HEK293 (cell line): ENCODE data around the gene GCNA.

Experiments used
- CTCF ChIA-PET: fragments of 350-600 bp; formaldehyde crosslinking; extraction: SDS; loops from one replicate; lab custom pipeline; 2021; ENCODE audit warnings: antibody characterized with exemption; lab: Yijun Ruan, JAX
- POLR2A ChIA-PET: fragments of 300-600 bp; formaldehyde crosslinking; extraction: SDS; loops from one replicate; lab custom pipeline; 2020; ENCODE audit warnings: antibody characterized with exemption, inconsistent platforms; lab: Yijun Ruan, JAX
- H3K27ac ChIP-seq: fragments of 200-500 bp; sonication (Bioruptor generic); 2 replicates; pipeline ENCODE4 v1.5.1; 2014; ENCODE audit warnings: low read depth, low read length, control low read depth, inconsistent platforms; ENCODE audit errors: extremely low read depth
- H3K36me3 ChIP-seq, 2 experiments: fragments of 200-500 bp in 1 of 2; sonication (Bioruptor generic) in 1 of 2; 1 replicate in 1 of 2; 2 replicates in 1 of 2; pipeline ENCODE4 v1.5.1; 2014 to 2017; ENCODE audit warnings: inconsistent platforms in 2 of 2, low read length in 2 of 2; ENCODE audit not compliant: control insufficient read depth in 2 of 2, insufficient read depth in 1 of 2
- H3K4me1 ChIP-seq: fragments of 200-500 bp; sonication (Bioruptor generic); 2 replicates; pipeline ENCODE4 v1.5.1; 2014; ENCODE audit warnings: mild to moderate bottlenecking, low read length, inconsistent platforms; ENCODE audit not compliant: control insufficient read depth, insufficient read depth
- H3K4me3 ChIP-seq: 2 replicates; pipeline ENCODE4 v1.5.1; 2011; ENCODE audit warnings: low read depth, mild to moderate bottlenecking, control low read depth, low read length, moderate library complexity
- H3K9me3 ChIP-seq: fragments of 200-500 bp; sonication (Bioruptor generic); 2 replicates; pipeline ENCODE4 v1.5.1; 2014; ENCODE audit warnings: low read depth, low read length, inconsistent platforms; ENCODE audit not compliant: control insufficient read depth, insufficient read depth
- WT1 ChIP-seq: fragments of 450-650 bp; formaldehyde crosslinking; IDR thresholded peaks from 2 replicates; pipeline ENCODE4 v1.5.1; 2016; ENCODE audit warnings: missing biosample characterization, missing genetic modification characterization
- YY2 ChIP-seq: fragments of 450-650 bp; formaldehyde crosslinking; IDR thresholded peaks from 2 replicates; pipeline ENCODE4 v1.5.1; 2016; ENCODE audit warnings: missing biosample characterization, missing genetic modification characterization
- ZBTB48 ChIP-seq: fragments of 450-650 bp; formaldehyde crosslinking; IDR thresholded peaks from 2 replicates; pipeline ENCODE4 v1.5.1; 2016; ENCODE audit warnings: missing biosample characterization, missing genetic modification characterization
- ZFP37 ChIP-seq: fragments of 450-650 bp; formaldehyde crosslinking; IDR thresholded peaks from 2 replicates; pipeline ENCODE4 v1.5.1; 2016; ENCODE audit warnings: missing biosample characterization, missing genetic modification characterization
- ZFP69B ChIP-seq: fragments of 450-650 bp; formaldehyde crosslinking; IDR thresholded peaks from 2 replicates; pipeline ENCODE4 v1.5.1; 2016; ENCODE audit warnings: missing biosample characterization, missing genetic modification characterization
- ZNF10 ChIP-seq: fragments of 450-650 bp; formaldehyde crosslinking; IDR thresholded peaks from 2 replicates; pipeline ENCODE4 v1.5.1; 2017; ENCODE audit warnings: missing biosample characterization, missing genetic modification characterization
- ZNF146 ChIP-seq: fragments of 450-650 bp; formaldehyde crosslinking; IDR thresholded peaks from 2 replicates; pipeline ENCODE4 v1.5.1; 2016; ENCODE audit warnings: missing biosample characterization, missing genetic modification characterization
- ZNF157 ChIP-seq: fragments of 450-650 bp; formaldehyde crosslinking; IDR thresholded peaks from 2 replicates; pipeline ENCODE4 v1.5.1; 2016; ENCODE audit warnings: missing biosample characterization, missing genetic modification characterization
- ZNF16 ChIP-seq: fragments of 450-650 bp; formaldehyde crosslinking; IDR thresholded peaks from 2 replicates; pipeline ENCODE4 v1.5.1; 2016; ENCODE audit warnings: low read depth, missing biosample characterization, missing genetic modification characterization
- ZNF184 ChIP-seq: fragments of 450-650 bp; IDR thresholded peaks from 2 replicates; pipeline ENCODE4 v1.5.1; 2018; ENCODE audit warnings: missing biosample characterization, mild to moderate bottlenecking, missing genetic modification characterization
- ZNF19 ChIP-seq: fragments of 450-650 bp; formaldehyde crosslinking; IDR thresholded peaks from 2 replicates; pipeline ENCODE4; 2016; ENCODE audit warnings: missing biosample characterization, missing genetic modification characterization, low read depth
- ZNF391 ChIP-seq: fragments of 450-650 bp; formaldehyde crosslinking; IDR thresholded peaks from 2 replicates; pipeline ENCODE4 v1.5.1; 2016; ENCODE audit warnings: low read depth, missing biosample characterization, missing genetic modification characterization, borderline replicate concordance
- ZNF394 ChIP-seq: fragments of 450-650 bp; formaldehyde crosslinking; IDR thresholded peaks from 2 replicates; pipeline ENCODE4 v1.5.1; 2016; ENCODE audit warnings: missing biosample characterization, missing genetic modification characterization, mild to moderate bottlenecking, moderate library complexity, borderline replicate concordance
- ZNF510 ChIP-seq: fragments of 450-650 bp; formaldehyde crosslinking; IDR thresholded peaks from 2 replicates; pipeline ENCODE4 v1.5.1; 2018; ENCODE audit warnings: mild to moderate bottlenecking, missing genetic modification characterization, missing biosample characterization; ENCODE audit not compliant: insufficient replicate concordance
- ZNF560 ChIP-seq: fragments of 450-650 bp; formaldehyde crosslinking; IDR thresholded peaks from 2 replicates; pipeline ENCODE4 v1.5.1; 2017; ENCODE audit warnings: missing biosample characterization, missing genetic modification characterization, borderline replicate concordance
- ZNF596 ChIP-seq: fragments of 450-650 bp; IDR thresholded peaks from 2 replicates; pipeline ENCODE4 v1.5.0; 2018; ENCODE audit warnings: missing biosample characterization, mild to moderate bottlenecking, missing genetic modification characterization, moderate library complexity
- ZNF600 ChIP-seq: fragments of 450-650 bp; formaldehyde crosslinking; IDR thresholded peaks from 2 replicates; pipeline ENCODE4 v1.5.1; 2016; ENCODE audit warnings: missing biosample characterization, missing genetic modification characterization
- ZNF623 ChIP-seq: fragments of 450-650 bp; formaldehyde crosslinking; IDR thresholded peaks from 2 replicates; pipeline ENCODE4 v1.5.1; 2016; ENCODE audit warnings: missing biosample characterization, missing genetic modification characterization
- ZNF747 ChIP-seq: fragments of 450-650 bp; formaldehyde crosslinking; IDR thresholded peaks from 2 replicates; pipeline ENCODE4 v1.5.1; 2016; ENCODE audit warnings: missing biosample characterization, missing genetic modification characterization
- ZNF843 ChIP-seq: fragments of 450-650 bp; formaldehyde crosslinking; IDR thresholded peaks from 2 replicates; pipeline ENCODE4 v1.5.1; 2016; ENCODE audit warnings: missing biosample characterization, missing genetic modification characterization
- ZSCAN30 ChIP-seq: fragments of 450-650 bp; IDR thresholded peaks from 2 replicates; pipeline ENCODE4 v1.5.1; 2018; ENCODE audit warnings: missing biosample characterization, mild to moderate bottlenecking, missing genetic modification characterization, moderate library complexity
- TF ChIP-seq, protein P1 (sequence below): fragments of 450-650 bp; formaldehyde crosslinking; IDR thresholded peaks from 2 replicates; pipeline ENCODE4 v1.5.1; 2016; ENCODE audit warnings: missing biosample characterization, missing genetic modification characterization
- TF ChIP-seq, protein P2 (sequence below): fragments of 450-650 bp; formaldehyde crosslinking; conservative IDR thresholded peaks from 2 replicates; pipeline ENCODE4 v1.5.1; 2016; ENCODE audit warnings: low read depth, missing biosample characterization, missing genetic modification characterization
- TF ChIP-seq, protein P3 (sequence below): fragments of 450-650 bp; formaldehyde crosslinking; IDR thresholded peaks from 2 replicates; pipeline ENCODE4 v1.5.1; 2016; ENCODE audit warnings: missing biosample characterization, missing genetic modification characterization, borderline replicate concordance
- TF ChIP-seq, protein P4 (sequence below): fragments of 450-650 bp; formaldehyde crosslinking; IDR thresholded peaks from 2 replicates; pipeline ENCODE4 v1.5.1; 2016; ENCODE audit warnings: missing biosample characterization, missing genetic modification characterization

GCNA gene

DNA sequence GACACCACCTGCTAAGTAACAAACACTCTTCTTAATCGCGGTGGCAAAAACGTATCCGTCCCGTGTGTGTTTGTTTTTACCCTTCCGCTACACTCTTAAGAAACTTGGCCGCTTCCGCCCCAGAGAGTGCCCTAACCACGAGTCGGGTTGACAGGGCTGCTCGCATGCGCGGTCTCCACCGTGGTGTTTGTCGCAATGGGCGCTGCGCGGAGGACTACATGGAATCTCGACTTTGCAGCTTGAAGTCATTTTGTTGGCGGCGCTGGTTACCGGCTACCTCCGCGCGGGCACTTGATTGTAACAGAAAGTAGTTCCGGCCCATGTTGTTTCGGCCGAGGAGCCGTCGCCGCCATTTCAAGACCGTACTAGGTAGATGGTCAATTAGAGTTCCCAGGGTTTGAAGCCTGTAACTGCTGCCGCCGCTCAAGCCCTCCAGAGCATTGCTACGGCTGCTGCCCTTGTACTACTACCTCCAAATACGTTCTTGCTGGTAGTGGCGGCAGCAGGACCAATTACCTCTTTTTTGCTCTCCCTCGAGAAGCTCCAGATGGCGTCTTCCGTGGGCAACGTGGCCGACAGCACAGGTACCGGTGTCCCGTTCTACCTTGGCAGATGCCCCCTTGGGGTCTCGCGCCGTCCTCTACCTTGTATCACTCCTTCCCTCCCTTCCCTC, 45.3 kb upstream of the GCNA start, which contains the start of gene OGT:
OGT (plus strand) TSS at position 352 of the 673 bp plus-strand sequence; CDS start at position 548, 196 bp downstream.
- Histone ChIP-seq H3K4me1 (peaks cover 3% of the 10 kb centered on the region), H3K9me3 (no peaks in the 10 kb centered on the region), H3K27ac (peak within 1 kb of the TSS; percentile 75), H3K36me3 (peaks cover 0 to 3% of the 10 kb centered on the region in 2 experiments), H3K4me3 (peak within 1 kb of the TSS; percentile 52)
- CTCF ChIA-PET: interaction anchor here (0.6 to 1.0 kb wide), 3 partner anchors 17 to 85 kb away, joined by 3 to 5 read pairs (median 4); no protein-coding TSS in a partner anchor
- POLR2A ChIA-PET: interaction anchor here (0.6 to 2.7 kb wide), 11 partner anchors 9 to 351 kb away, joined by 3 to 16 read pairs (median 5); partner anchors contain the start of gene TAF1
- TF ChIP-seq, protein P1, sequence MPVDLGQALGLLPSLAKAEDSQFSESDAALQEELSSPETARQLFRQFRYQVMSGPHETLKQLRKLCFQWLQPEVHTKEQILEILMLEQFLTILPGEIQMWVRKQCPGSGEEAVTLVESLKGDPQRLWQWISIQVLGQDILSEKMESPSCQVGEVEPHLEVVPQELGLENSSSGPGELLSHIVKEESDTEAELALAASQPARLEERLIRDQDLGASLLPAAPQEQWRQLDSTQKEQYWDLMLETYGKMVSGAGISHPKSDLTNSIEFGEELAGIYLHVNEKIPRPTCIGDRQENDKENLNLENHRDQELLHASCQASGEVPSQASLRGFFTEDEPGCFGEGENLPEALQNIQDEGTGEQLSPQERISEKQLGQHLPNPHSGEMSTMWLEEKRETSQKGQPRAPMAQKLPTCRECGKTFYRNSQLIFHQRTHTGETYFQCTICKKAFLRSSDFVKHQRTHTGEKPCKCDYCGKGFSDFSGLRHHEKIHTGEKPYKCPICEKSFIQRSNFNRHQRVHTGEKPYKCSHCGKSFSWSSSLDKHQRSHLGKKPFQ (tag by site-specific recombination): no peak
- TF ChIP-seq ZNF510 (tag by site-specific recombination) (no peak), ZFP37 (peak; percentile 95), ZFP69B (peak; percentile 83), WT1 (tag by site-specific recombination) (no peak; the same call in 1 of the 2 replicates), ZNF19 (tag by site-specific recombination) (peak; percentile 41; the same call in 1 of the 2 replicates), ZNF596 (tag by site-specific recombination) (no peak), ZNF394 (tag by site-specific recombination) (peak; percentile 66; the same call in 1 of the 2 replicates), ZNF146 (tag by site-specific recombination) (peak; percentile 94), ZNF623 (tag by site-specific recombination) (peak; percentile 33; the same call in 1 of the 2 replicates), ZNF843 (peak; percentile 46; the same call in 1 of the 2 replicates), ZNF157 (tag by site-specific recombination) (no peak), ZBTB48 (tag by site-specific recombination) (peak; percentile 64; the same call in 1 of the 2 replicates), ZNF184 (tag by site-specific recombination) (0 out of 2 replicates have a peak, but pooled peaks have one; percentile 74), ZNF10 (tag by site-specific recombination) (peak; percentile 94), ZNF16 (tag by site-specific recombination) (no peak), ZNF560 (no peak), YY2 (tag by site-specific recombination) (peak; percentile 86), ZNF747 (tag by site-specific recombination) (no peak), ZSCAN30 (peak; percentile 96), ZNF600 (peak; percentile 49), ZNF391 (tag by site-specific recombination) (peak; percentile 95; the same call in 1 of the 2 replicates)
- TF ChIP-seq, protein P2, sequence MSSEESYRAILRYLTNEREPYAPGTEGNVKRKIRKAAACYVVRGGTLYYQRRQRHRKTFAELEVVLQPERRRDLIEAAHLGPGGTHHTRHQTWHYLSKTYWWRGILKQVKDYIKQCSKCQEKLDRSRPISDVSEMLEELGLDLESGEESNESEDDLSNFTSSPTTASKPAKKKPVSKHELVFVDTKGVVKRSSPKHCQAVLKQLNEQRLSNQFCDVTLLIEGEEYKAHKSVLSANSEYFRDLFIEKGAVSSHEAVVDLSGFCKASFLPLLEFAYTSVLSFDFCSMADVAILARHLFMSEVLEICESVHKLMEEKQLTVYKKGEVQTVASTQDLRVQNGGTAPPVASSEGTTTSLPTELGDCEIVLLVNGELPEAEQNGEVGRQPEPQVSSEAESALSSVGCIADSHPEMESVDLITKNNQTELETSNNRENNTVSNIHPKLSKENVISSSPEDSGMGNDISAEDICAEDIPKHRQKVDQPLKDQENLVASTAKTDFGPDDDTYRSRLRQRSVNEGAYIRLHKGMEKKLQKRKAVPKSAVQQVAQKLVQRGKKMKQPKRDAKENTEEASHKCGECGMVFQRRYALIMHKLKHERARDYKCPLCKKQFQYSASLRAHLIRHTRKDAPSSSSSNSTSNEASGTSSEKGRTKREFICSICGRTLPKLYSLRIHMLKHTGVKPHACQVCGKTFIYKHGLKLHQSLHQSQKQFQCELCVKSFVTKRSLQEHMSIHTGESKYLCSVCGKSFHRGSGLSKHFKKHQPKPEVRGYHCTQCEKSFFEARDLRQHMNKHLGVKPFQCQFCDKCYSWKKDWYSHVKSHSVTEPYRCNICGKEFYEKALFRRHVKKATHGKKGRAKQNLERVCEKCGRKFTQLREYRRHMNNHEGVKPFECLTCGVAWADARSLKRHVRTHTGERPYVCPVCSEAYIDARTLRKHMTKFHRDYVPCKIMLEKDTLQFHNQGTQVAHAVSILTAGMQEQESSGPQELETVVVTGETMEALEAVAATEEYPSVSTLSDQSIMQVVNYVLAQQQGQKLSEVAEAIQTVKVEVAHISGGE (tag by site-specific recombination): peak; percentile 94
- TF ChIP-seq, protein P3, sequence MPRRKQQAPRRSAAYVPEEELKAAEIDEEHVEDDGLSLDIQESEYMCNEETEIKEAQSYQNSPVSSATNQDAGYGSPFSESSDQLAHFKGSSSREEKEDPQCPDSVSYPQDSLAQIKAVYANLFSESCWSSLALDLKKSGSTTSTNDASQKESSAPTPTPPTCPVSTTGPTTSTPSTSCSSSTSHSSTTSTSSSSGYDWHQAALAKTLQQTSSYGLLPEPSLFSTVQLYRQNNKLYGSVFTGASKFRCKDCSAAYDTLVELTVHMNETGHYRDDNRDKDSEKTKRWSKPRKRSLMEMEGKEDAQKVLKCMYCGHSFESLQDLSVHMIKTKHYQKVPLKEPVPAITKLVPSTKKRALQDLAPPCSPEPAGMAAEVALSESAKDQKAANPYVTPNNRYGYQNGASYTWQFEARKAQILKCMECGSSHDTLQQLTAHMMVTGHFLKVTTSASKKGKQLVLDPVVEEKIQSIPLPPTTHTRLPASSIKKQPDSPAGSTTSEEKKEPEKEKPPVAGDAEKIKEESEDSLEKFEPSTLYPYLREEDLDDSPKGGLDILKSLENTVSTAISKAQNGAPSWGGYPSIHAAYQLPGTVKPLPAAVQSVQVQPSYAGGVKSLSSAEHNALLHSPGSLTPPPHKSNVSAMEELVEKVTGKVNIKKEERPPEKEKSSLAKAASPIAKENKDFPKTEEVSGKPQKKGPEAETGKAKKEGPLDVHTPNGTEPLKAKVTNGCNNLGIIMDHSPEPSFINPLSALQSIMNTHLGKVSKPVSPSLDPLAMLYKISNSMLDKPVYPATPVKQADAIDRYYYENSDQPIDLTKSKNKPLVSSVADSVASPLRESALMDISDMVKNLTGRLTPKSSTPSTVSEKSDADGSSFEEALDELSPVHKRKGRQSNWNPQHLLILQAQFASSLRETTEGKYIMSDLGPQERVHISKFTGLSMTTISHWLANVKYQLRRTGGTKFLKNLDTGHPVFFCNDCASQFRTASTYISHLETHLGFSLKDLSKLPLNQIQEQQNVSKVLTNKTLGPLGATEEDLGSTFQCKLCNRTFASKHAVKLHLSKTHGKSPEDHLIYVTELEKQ (tag by site-specific recombination): peak; percentile 74; the same call in 1 of the 2 replicates
- TF ChIP-seq, protein P4, sequence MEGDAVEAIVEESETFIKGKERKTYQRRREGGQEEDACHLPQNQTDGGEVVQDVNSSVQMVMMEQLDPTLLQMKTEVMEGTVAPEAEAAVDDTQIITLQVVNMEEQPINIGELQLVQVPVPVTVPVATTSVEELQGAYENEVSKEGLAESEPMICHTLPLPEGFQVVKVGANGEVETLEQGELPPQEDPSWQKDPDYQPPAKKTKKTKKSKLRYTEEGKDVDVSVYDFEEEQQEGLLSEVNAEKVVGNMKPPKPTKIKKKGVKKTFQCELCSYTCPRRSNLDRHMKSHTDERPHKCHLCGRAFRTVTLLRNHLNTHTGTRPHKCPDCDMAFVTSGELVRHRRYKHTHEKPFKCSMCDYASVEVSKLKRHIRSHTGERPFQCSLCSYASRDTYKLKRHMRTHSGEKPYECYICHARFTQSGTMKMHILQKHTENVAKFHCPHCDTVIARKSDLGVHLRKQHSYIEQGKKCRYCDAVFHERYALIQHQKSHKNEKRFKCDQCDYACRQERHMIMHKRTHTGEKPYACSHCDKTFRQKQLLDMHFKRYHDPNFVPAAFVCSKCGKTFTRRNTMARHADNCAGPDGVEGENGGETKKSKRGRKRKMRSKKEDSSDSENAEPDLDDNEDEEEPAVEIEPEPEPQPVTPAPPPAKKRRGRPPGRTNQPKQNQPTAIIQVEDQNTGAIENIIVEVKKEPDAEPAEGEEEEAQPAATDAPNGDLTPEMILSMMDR (tag by site-specific recombination): peak; percentile 32; the same call in 1 of the 2 replicates
